Activated CD4-positive, alpha-beta T cell treated with anti-CD3 and anti-CD28 coated beads for 4 hours (primary cell): ENCODE measurements around the gene BNIP2.
A peak's percentile ranks its signal among the peaks of the same experiment; 100 is the strongest.
"Not testable (repeated sequence)": the region's sequence is repeated elsewhere in the genome, so short reads cannot be mapped to it uniquely, and the experiment has no call there.

Experiments used
- DNase-seq, 2 donors: peaks; one replicate each; pipeline ENCODE4 v3.0.0-alpha.2; 2020

BNIP2 gene

DNA sequence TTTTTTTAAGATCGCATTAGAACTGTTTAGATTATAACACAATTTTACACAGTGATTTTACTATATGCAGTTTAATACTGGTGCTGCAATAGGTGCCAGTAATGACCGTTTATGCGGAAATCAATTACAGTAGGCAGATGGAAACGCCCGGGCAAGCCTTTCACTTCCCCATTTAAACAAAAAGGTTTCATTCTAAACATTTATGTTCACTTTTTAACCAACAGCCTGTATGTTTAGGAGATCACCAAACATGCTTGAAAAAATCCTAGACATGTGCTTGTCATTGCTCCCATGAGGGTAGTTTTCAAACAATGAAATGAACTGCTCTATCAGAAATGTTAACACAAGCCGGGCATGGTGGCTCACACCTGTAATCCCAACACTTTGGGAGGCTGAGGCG, 2.7 kb downstream of the BNIP2 start:
- DNase-seq, result no peak

DNA sequence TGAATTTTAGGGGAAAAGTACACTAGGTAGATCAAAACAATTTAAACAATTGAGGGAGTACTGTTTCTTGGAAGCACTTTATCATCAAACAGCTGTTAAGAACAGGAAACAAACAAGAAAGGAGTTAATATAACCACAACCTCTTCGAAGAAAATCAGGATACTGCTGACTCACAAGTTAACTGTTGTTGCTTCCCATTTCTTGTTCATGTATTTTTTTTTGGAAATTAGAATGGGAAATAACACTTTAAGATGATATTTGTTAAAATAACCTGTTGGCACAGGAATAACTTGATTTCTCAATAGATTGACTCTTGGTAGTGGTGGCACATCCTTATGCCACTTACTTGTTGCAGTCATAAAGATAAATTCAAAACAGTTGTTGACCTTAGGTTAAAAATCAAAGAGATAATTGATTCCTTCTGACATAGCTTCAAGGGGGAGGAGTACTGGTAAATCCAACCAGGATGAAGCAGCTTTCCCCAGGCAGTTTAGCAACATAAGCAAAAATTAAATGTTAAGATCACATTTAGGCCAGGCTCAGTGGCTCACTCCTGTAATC, 3.3 kb downstream of the BNIP2 start:
- DNase-seq, result no peak

DNA sequence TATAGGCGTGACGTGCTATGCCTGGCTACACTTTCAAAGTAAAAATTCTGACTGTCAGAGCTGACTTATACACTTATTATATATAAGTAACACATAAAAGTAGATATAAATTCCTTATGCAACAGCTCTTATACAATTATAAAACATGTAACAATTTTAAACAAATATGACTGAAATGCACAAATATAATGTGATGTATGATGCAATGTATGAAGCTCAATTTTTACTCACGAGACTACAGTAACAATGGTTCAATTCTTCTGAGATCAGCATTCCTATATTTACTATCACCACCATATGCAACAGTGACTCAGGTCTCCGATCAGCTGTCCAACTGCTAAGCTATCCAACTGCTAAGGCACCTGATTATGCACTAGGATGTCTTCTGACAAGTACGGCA, 8.2 kb downstream of the BNIP2 start:
- DNase-seq, result no peak

DNA sequence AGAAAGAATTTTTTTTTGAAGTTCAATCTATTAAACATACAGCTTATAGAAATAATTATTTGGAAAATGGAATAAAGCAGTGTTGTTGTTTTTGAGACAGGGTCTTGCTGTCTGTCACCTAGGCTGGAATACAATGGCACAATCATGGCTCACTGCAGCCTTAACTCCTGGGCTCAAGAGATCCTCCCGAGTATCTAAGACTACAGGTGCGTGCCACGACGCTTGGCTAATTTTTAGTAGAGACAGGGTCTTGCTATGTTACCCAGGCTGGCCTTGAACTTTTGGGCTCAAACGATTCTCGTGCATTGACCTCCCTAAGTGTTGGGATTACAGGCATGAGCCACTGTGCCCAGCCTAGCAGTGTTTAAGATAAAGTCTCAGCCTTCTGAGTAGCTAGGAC, 8.8 kb downstream of the BNIP2 start:
- DNase-seq, result no peak

DNA sequence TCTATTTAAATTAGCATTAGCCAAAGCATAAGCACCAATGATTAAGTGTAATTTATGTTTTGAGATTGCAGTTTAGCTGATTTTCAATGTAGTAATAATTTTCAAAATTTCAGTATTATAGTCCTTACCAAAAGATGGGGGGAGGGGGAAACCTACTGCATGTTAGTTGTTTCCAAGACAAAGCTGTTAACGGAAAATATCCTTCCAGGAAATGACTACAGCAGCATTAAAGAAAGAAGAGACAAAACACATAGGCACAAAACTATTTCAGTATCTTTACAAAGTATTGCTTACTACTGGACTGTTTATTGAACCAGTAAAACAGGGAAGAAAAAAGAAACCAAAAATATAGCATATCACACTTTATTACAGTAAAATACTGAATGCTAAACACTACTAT, 10.5 kb downstream of the BNIP2 start:
- DNase-seq, result no peak

DNA sequence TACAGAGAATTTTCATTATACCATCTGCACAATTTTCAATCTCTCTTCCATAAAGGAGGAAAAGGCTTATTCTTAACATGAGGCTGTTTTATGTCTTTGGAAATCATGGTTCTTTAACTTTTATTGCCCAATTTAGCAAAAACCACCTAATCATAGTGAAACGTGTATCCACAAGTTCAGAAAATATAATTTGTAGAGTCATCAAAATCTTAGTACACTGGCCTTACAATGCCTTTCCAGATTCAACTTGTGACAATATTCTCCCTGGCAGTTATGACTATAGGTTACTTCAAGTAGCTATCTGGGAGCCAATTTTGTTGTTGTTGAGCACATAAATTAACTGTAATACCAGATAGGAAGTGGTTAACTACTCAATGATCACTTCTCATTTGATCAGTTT, 10.9 kb downstream of the BNIP2 start:
- no peak for DNase-seq

DNA sequence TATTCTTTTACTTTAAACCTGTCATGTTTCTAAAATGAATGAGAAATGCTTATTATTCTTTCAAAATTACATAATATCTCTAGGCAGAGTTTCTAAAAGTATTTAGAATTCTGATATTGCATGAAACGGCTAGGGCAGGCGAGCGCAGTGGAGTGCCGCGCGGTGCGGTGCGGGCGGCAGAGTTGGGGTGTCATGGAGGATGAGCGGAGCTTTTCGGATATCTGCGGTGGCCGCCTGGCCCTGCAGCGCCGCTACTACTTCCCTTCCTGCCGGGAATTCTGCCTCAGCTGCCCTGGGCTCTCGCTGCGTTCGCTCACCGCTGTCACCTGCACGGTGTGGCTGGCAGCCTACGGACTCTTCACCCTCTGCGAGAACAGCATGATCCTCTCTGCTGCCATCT, 12.6 kb downstream of the BNIP2 start:
- DNase-seq, result no peak

DNA sequence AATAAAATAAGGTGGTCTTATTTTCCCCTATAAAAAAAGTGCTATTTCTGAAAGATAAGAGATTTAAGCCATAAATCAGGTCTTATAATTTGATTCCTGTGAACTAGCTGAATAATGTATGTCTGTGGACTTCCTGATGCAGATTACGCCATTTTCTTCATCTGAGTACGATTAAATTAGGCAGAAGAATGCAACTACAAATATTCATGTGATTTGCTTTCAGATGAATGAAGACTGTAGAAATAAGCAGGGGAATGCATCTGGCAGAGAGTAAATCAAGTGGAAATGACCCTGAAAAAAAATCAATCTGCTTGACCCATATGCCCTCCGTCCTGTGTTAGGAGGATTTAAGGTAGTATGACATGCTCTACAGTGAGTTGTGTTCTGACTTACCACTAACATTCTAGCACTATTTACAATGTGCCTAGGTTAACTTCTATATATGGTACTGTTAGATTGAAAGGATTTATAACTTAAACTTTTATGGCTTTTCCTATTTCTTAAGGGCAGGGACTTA, 14.7 kb downstream of the BNIP2 start:
- DNase-seq, result no peak

DNA sequence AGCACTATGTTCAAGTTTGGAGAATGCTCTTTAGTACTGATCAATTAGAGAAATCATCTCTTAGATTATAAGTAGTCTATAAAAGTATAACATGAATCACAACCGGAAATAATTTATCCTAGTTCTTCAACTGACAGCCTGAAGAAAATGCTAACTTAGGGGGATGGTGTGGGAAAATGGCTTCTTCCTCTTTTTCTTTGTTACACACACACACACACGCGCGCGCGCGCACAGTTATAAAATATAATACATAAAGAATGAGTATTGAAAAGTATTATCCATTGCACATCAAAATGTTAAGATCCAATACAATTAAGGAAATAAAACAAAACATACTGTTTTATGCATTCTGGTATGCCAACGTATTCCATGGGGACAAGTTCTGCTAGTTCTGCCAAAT, 20.6 kb downstream of the BNIP2 start:
- no peak for DNase-seq

DNA sequence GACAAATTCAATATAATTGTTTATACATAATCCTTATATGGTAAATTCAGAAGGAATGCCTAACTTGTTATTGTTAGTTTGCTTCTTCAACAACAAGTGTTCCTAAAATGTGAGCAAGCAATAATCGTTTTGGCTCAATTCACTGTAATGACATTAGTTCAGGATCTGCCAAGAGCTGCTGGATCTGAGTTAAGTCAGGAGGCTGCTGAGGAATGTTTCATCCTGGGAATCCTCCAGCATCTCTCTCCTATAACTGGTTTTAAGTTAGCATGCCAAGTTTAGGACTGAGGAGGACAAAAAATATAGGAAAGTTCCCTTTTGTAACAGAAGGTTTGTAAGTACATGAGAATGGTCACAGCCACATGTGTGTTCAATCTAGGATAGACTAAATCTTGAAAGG, 26.9 kb downstream of the BNIP2 start:
- no peak for DNase-seq

DNA sequence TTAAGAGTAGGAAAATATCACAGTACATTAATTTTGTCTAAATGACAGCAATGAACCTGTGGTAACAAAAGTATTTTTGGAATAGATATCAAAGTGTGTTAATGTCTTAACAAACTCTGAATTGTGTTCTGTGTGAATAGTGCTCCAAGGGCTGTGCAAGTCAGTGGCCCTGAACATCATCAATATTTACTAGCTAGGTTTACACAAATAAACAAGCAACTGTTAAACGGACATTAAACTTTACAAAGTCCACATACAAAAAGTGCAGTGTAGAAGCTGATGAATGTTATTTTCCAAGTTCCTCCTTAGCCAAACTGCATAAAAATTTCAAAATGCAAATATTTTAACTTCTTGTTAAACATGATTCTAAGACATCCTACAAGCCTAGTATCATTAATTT, 29.8 kb downstream of the BNIP2 start:
- no peak for DNase-seq

DNA sequence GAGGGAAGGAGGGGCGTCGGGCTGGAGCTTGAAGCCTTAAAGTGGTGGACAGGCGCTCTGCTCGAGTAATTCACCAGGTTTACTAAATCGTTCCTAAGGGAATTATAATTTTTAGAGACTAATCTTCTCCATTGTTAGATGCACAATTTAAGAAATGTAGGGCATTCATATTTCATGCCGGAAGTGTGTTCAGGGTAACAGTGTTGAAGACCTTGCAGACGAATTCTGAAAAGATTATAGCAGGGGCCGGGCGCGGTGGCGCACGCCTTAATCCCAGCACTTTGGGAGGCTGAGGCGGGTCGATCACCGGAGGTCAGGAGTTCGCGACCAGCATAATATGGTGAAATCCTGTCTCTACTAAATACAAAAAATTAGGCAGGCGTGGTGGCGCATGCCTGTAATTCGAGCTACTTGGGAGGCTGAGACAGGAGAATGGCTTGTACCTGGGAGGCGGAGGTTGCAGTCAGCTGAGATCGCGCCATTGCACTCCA, 31.4 kb downstream of the BNIP2 start:
- peak; percentile 1 for DNase-seq

DNA sequence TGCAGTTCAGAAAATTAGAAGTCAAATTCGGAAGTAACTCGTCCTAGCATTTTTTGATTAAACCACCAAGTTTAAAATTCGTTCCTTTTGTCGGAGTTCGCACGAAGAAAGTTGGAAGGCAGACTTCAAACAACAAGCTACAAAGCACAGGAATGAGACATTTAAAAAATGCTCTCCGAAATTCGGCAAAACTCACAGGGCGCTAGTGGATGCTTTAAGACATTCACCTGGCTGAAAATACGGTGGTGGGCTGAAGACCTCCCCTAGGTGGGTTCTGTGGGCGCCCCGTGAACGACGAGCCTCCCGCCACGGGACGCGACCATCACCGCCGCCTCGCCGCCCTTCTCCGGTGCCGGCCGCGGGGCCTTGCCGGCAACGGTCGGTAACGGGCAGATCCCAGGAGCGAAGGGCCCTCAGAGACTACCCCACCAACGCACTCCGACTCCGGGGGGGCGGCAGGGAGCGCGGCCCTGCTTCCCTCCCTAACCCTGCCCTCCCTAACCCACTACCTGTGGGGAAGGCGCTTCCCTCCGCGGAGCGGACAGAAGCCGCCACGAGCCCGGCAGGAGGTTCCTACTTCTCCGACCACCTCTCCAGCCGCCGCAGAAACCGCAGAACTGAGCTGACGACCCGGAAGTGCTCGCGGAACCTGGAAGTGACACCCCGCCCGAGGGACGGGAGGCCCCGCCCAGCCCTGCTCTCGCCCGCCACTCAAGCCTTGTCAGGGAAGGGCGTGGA, 32.1 kb downstream of the BNIP2 start, which contains the start of gene GTF2A2:
Gene GTF2A2, minus strand, starts transcription at position 619 of the 738 bp plus-strand sequence. CDS start 5,238 bp downstream, outside the sequence.
- DNase-seq, result peak; percentile 88 to 89

DNA sequence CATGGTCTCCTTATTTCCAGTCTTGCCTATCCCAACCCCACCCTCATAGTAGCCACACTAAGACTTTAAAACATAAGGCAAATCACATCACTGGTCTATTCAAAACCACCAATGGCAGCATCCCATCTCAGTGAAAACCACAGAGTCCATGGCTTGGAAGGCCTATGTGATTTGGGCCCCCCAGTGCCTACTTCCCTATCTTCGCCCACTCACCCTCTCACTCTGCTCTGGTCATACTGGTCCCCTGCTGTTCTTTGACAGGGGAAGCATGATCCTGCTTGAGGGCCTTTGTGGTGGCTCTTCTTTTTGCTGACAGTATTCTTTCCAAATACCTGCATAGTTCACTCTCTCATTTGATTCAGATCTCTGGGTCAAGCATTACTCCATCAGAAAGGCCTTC, 35.1 kb downstream of the BNIP2 start:
- DNase-seq, result no peak

DNA sequence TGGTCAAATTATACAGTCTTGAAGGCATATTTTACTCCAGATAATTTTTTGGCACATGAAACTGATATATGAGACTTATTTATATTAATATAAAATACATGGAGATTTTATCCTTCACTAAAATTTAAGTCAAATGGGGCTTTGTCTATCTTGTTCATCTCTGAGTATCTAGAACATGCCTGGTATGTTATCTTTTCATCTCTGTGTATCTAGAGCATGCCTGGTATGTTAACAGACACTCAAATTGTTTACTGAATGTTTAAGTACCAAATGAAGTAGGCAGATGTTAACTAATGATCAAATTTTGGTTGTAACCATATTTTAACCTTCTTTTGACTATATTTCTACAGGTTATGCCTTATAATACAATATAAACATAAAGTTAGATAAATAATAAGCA, 39.5 kb downstream of the BNIP2 start:
- DNase-seq, result no peak

DNA sequence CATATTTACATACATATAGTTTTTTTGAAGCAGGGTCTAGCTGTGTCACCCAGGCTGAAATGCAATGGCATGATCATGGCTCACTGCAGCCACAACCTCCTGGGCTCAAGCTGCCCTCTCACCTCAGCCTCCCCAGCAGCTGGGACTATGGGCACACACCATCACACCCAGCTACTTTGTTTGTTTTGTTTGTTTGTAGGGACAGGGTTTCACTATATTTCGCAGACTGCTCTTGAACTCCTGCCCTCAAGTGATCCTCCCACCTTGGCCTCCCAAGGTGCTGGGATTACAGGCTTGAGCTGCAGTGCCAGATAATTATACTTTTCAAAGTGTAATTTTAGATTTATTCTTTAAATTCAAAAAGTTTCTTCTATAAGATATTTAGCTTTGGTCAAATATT, 42.0 kb downstream of the BNIP2 start:
- DNase-seq, result no peak

DNA sequence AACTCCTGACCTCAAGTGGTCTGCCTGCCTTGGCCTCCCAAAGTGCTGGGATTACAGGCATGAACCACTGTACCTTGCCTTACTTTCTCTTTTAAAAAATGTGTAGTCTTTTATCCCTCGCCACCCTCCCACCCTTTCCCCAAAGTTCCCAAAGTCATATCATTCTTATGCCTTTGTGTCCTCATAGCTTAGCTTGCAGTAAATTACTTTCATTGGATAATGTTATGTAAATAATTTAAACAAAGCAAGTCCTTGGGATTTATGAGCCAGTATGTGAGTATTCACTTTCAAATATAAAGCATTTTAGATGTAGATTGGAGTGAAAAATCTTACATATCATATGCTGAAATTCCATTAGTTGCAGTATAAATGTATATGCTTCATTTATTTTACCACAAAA, 42.8 kb downstream of the BNIP2 start:
- no peak for DNase-seq

DNA sequence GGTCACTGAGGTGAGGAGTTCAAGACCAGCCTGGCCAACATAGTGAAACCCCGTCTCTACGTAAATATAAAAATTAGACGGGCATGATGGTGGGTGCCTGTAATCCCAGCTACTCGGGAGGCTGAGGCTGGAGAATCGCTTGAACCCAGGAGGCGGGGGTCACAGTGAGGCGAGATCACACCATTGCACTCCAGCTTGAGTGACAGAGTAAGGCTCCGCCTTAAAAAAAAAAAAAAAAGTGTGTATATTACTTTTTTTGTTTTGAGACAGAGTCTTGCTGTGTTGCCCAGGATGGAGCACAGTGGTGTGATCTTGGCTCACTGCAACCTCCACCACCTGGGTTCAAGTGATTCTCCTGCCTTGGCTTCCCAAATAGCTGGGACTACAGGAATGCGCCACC, 43.3 kb downstream of the BNIP2 start:
- not testable (repeated sequence) for DNase-seq

DNA sequence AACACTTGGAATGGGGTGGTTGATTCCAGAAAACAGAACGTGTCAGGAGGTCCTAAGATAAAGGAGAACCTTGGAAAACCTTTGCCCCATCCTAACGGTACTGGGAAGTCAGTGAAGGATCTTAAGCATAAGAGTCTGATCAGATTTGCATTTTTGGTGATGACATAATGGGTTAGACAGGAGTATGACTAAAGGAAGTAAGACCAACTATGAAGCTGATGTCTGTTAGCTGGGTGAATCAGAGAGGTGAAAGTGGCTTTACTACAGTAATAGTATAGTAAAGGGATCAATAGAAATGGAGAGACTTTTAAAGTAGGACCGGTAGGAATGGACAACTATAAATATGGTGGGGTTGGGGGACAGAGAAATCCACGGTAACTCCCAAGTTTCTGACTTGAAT, 44.4 kb downstream of the BNIP2 start:
- no peak for DNase-seq

DNA sequence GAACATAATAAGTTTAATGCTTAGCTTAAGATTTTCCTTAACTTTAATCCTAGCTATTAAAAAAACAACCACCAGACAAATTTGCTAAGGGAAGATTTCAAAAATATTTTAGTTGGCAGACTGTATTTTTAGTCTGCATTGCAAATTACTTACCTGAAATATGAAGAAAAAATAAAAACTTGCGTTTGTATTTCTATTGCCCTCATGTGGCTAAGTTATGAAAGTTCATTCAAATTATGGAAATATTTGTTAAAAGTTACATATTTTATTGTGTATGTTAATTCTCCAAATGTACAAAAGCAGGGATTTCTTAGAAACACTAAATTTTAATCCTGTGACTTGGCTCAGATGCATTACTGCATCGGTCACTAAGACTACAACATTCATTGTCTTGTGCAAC, 46.8 kb downstream of the BNIP2 start:
- DNase-seq, result no peak

DNA sequence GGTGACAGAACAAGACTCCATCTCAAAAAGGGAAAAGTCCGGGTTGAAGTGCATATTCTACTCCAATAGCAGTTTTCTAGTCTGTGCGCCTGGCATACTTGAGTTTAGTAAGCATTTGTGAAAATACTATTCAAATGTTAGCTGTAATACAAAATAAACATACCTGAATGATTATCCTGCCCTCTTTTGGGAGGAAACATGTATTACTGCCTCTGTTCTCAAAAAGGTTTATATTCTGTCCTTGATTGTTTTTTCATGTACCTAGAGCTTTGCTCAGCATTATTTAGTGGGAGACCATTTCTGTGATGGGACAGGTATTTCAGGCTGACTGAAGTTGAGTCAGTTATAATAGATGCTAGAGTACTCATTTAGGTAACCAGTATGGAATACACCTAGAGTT, 51.6 kb downstream of the BNIP2 start:
- DNase-seq, result not testable (repeated sequence)

DNA sequence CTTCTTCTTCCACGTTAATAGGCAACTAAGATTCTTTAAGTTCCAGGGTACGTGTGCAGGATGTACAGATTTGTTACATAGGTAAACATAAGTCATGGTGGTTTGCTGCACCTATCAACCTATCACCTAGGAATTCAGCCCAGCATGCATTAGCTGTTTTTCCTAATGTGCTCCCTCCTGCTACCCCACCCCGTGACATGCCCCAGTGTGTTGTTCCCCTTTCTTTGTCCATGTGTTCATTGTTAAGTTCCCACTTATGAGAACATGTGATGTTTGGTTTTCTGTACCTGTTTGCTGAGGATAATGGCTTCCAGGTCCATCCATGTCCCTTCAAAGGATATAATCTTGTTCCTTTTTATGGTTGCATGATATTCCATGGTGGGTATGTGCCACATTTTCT, 52.9 kb downstream of the BNIP2 start:
- DNase-seq, result no peak

DNA sequence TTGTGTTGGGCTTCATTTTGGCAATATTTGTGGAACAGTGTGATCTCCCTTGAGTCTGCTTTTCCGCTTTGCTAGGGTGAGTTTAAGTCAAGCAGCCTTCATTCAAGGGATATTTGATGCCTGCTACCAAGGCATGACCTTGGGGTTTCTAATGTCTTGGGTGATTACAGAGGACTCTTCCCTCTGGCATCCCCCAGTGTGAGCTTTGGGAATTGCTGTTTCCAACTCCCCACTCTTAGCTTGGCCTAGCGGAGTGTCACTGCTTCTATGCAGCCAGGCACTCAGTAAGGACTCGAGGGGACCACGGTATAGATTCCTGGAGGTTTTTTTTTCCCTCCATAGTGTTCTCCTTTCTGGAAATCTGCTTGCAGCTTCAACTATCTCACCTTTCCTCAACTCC, 56.4 kb downstream of the BNIP2 start:
- no peak for DNase-seq

DNA sequence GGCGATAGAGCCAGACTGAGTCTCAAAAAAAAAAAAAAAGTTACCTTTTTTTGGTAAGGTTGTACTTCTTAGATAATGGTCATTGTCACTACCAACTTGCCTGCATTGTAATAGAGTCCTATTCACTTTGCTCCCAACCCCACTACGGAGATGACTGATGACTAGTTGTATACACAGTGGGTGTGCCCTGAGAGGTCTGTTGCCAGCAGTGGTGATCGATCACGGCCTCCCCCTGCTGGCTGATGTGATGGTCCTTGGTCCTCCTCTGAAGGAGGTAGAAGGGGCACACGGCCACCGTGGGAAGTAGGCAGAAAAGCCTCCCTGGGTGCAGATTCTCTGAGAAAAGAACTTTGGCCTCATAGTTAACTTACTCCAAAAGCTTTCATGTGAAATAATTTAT, 66.8 kb downstream of the BNIP2 start:
- peak in 1 of 2 donors; percentile 26 for DNase-seq

DNA sequence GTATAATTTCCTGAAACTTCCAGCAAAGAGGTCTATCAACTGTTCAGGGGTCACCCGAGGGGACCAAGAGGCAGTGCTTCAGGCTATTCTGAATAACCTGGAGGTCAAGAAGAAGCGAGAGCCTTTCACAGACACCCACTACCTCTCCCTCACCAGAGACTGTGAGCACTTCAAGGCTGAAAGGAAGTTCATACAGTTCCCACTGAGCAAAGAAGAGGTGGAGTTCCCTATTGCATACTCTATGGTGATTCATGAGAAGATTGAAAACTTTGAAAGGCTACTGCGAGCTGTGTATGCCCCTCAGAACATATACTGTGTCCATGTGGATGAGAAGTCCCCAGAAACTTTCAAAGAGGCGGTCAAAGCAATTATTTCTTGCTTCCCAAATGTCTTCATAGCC, 70.7 kb downstream of the BNIP2 start:
- no peak for DNase-seq
